ENCODE results near the gene GEMIN2. TPM values are rescaled to one million over a fixed set of nuclear protein-coding genes. Genes with fewer than 3 reads are reported as not detected.
A peak's percentile ranks its signal among the peaks of the same experiment; 100 is the strongest.

Gene GEMIN2
- total RNA-seq, 1 donor from 2014 or later = 25.5 TPM

DNA sequence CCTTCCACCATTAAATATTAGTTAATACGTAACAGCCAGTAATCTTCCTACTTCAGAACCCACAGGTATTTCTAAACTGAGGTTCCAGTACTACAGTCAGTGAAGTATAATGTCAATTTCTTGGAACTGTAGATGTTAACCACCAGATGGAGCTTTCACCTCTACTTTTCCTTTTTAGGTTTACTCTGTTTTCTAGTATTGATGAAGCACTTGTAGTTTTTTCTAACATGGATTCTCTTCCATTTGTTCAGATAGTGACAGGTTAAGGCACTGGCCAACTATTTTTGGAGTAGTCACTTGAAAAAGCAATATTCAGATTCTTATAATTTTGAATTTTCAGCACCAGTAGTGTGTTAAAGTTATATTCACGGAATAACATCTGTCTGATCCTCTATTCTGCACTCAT is 6.5 kb upstream of the GEMIN2 start:
- H3K9me3 ChIP-seq = no peaks in the 10 kb centered on the region
- peaks cover 14% of the 10 kb centered on the region for H3K4me1 ChIP-seq
- no peaks in the 10 kb centered on the region for H3K36me3 ChIP-seq
- no peak overlapping the region for H3K27ac ChIP-seq
- TF ChIP-seq, protein P1, sequence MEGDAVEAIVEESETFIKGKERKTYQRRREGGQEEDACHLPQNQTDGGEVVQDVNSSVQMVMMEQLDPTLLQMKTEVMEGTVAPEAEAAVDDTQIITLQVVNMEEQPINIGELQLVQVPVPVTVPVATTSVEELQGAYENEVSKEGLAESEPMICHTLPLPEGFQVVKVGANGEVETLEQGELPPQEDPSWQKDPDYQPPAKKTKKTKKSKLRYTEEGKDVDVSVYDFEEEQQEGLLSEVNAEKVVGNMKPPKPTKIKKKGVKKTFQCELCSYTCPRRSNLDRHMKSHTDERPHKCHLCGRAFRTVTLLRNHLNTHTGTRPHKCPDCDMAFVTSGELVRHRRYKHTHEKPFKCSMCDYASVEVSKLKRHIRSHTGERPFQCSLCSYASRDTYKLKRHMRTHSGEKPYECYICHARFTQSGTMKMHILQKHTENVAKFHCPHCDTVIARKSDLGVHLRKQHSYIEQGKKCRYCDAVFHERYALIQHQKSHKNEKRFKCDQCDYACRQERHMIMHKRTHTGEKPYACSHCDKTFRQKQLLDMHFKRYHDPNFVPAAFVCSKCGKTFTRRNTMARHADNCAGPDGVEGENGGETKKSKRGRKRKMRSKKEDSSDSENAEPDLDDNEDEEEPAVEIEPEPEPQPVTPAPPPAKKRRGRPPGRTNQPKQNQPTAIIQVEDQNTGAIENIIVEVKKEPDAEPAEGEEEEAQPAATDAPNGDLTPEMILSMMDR (IDR thresholded peaks at IDR 0.05) = peak; percentile 10 to 42 (median 25)
- TF ChIP-seq POLR2A (IDR thresholded peaks at IDR 0.05) = no peak
- no peak for TF ChIP-seq POLR2AphosphoS5 (IDR thresholded peaks at IDR 0.05; ENCODE audit: insufficient read depth in 1 of 2, low read depth in 1 of 2)
- no peak overlapping the region for H3K4me3 ChIP-seq
- intact Hi-C loops (cut with DNase I) = no loop called here
- no peaks in the 10 kb centered on the region for H3K27me3 ChIP-seq
- DNase-seq (ENCODE audit: extremely low spot score in 2 of 2) = no peak

DNA sequence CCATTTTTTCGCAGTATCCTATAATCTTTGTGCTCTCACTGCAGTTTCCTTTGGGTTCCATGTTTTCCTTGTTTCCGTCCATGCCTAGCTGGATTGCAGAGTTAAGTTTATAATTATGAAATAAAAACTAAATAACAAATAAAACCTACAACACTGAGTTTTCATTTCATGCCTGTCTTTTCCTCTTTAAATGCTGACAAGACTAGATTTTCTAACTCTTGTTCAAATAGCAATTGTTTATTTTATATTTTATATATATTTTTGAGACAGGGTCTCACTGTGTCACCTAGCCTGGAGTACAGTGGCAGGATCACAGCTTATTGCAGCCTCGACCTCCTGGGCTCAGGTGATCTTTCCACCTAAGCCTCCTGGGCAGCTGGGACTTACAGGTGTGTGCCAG is 5.3 kb upstream of the GEMIN2 start:
- Histone ChIP-seq H3K4me3 (no peak overlapping the region), H3K27ac (no peak overlapping the region)
- intact Hi-C loops (cut with DNase I) = no loop called here

DNA sequence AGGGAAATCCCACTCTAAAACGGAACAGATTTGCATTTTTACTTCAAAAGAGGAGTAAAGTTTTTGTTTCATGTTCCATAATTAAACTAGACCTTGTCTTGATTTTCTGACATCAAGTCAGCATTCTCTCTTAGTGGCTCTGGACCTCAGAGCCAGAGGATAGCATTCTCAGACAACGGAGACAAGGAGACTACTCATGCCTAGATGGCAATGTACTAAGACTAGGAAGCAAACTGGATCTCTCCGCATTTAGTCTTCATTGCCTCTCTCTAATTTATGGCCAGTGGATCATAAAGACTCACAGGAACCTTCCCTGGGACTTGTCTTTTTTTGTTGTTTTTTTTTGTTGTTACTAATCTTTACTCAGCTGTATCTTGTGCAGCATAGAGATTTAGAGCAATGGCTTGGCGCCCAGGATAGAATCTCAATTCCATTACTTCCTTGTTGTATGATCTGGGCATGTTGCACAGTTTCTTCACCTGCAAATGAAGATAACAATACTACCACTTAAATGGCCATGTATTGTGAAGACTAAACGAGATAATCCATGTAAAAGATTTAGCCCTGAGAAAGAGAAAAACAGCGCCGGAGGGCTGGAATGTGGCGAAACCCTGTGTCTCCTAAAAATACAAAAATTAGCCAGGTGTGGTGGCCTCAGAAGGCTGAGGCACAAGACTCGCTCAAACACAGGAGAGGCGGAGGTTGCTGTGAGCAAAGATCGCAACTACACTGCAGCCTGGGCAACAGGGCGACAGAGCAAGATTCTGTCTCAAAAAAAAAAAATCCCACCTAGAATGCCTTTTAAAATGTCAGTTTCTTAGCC is 4.0 kb upstream of the GEMIN2 start:
- H3K27me3 ChIP-seq = no peaks in the 10 kb centered on the region
- TF ChIP-seq POLR2A (IDR thresholded peaks at IDR 0.05) (no peak), POLR2AphosphoS5 (IDR thresholded peaks at IDR 0.05; ENCODE audit: insufficient read depth in 1 of 2, low read depth in 1 of 2) (no peak)
- TF ChIP-seq, protein P1 (IDR thresholded peaks at IDR 0.05) = no peak
- H3K27ac ChIP-seq = no peak overlapping the region
- no peak for DNase-seq (ENCODE audit: extremely low spot score in 2 of 2)
- no peak overlapping the region for H3K4me3 ChIP-seq
- H3K9me3 ChIP-seq = no peaks in the 10 kb centered on the region
- intact Hi-C loops (cut with DNase I) = no loop called here
- no peaks in the 10 kb centered on the region for H3K36me3 ChIP-seq
- peaks cover 13% of the 10 kb centered on the region for H3K4me1 ChIP-seq

More for the DNA sequence above, 5.3 kb upstream of the GEMIN2 start:
- DNase-seq (ENCODE audit: extremely low spot score in 2 of 2) = no peak
- H3K36me3 ChIP-seq = no peaks in the 10 kb centered on the region
- H3K9me3 ChIP-seq = no peaks in the 10 kb centered on the region
- peaks cover 15% of the 10 kb centered on the region for H3K4me1 ChIP-seq
- TF ChIP-seq, protein P1 (IDR thresholded peaks at IDR 0.05) = no peak
- no peak for TF ChIP-seq POLR2A (IDR thresholded peaks at IDR 0.05)
- TF ChIP-seq POLR2AphosphoS5 (IDR thresholded peaks at IDR 0.05; ENCODE audit: insufficient read depth in 1 of 2, low read depth in 1 of 2) = no peak
- no peaks in the 10 kb centered on the region for H3K27me3 ChIP-seq

DNA sequence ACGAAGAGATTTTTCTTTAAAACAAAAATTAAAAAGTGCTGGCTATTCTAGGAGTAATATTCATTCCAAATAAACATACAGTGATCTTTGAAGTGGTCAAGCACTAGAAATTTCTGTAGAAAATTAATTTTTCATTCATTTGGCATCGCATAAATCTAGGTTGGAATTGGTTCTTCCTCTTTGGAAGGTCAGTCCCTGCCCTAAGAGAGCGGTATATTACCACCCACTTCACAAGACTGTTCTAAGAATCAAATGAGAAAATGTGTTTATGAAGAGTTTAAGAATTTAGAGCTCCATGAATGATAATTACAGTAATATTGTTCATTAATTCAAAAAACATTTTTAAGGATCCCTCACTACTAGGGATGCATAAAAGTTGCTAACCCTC is 444 bp upstream of the GEMIN2 start:
- intact Hi-C loops (cut with DNase I) = no loop called here
- H3K36me3 ChIP-seq = peaks cover 0 to 8% of the 10 kb centered on the region in 2 donors
- peak overlapping the region; percentile 84 for H3K27ac ChIP-seq
- no peaks in the 10 kb centered on the region for H3K9me3 ChIP-seq
- DNase-seq (ENCODE audit: extremely low spot score in 2 of 2) = no peak
- no peaks in the 10 kb centered on the region for H3K27me3 ChIP-seq
- H3K4me3 ChIP-seq = peak overlapping the region; percentile 76 to 85
- peaks cover 24% of the 10 kb centered on the region for H3K4me1 ChIP-seq
- no peak for TF ChIP-seq POLR2A (IDR thresholded peaks at IDR 0.05)
- TF ChIP-seq, protein P1 (IDR thresholded peaks at IDR 0.05) = no peak
- TF ChIP-seq POLR2AphosphoS5 (IDR thresholded peaks at IDR 0.05; ENCODE audit: insufficient read depth in 1 of 2, low read depth in 1 of 2) = no peak
